ENCODE measurements around the gene PWWP2A. TPM values are rescaled to one million over a fixed set of nuclear protein-coding genes. Genes with fewer than 3 reads are reported as not detected.
A peak's percentile ranks its signal among the peaks of the same experiment; 100 is the strongest.

The PWWP2A gene
- total and polyA plus RNA-seq, 2 donors: 17.0 to 22.8 TPM

DNA sequence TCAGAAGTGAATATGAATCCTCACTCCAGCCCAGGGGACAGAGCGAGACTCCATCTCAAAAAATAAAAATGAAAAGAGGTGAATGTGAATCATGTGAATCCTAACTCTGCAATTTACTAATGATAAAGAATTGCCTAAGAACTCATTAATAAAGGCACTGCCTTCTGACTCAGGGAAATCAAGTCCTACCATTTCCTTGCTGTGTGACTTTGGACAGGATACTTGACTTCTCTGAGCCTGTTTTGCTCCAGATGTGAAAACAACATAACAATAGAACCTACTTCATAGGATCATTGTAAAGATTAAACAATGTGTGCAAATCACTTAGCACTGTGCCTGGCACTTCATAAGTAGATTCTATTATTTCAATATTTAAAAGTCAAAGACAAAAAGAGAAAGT is 15.1 kb upstream of the PWWP2A start:
- DNase-seq (ENCODE audit: low read depth in 6 of 9, low spot score in 9 of 9): no peak
- no peak overlapping the region for H3K4me3 ChIP-seq (ENCODE audit: low read length in 2 of 2)
- 97% methylated on average over 1 of the region's 1 CpG for WGBS
- H3K27ac ChIP-seq (ENCODE audit: low read depth in 1 of 2, low read length in 1 of 2): no peak overlapping the region
- peaks cover 0 to 3% of the 10 kb centered on the region in 2 donors for H3K27me3 ChIP-seq (ENCODE audit: control insufficient read depth in 2 of 2, insufficient read depth in 1 of 2, low read length in 1 of 2)
- H3K4me1 ChIP-seq (ENCODE audit: control insufficient read depth in 2 of 2, insufficient read depth in 2 of 2, low read length in 2 of 2): peaks cover 0 to 2% of the 10 kb centered on the region in 2 donors
- no peaks in the 10 kb centered on the region for H3K9me3 ChIP-seq (ENCODE audit: control insufficient read depth in 2 of 2, insufficient read depth in 1 of 2, low read length in 1 of 2)
- H3K36me3 ChIP-seq (ENCODE audit: control insufficient read depth in 2 of 2, insufficient read depth in 2 of 2, low read length in 1 of 2): no peaks in the 10 kb centered on the region

GRCh38 chr5:160133918-160134304 is 14.7 kb upstream of the PWWP2A start:
- Histone ChIP-seq H3K9me3 (ENCODE audit: control insufficient read depth in 2 of 2, insufficient read depth in 1 of 2, low read length in 1 of 2) (no peaks in the 10 kb centered on the region), H3K36me3 (ENCODE audit: control insufficient read depth in 2 of 2, insufficient read depth in 2 of 2, low read length in 1 of 2) (no peaks in the 10 kb centered on the region), H3K4me3 (ENCODE audit: low read length in 2 of 2) (no peak overlapping the region), H3K4me1 (ENCODE audit: control insufficient read depth in 2 of 2, insufficient read depth in 2 of 2, low read length in 2 of 2) (peaks cover 0 to 2% of the 10 kb centered on the region in 2 donors), H3K27ac (ENCODE audit: low read depth in 1 of 2, low read length in 1 of 2) (no peak overlapping the region), H3K27me3 (ENCODE audit: control insufficient read depth in 2 of 2, insufficient read depth in 1 of 2, low read length in 1 of 2) (peaks cover 0 to 3% of the 10 kb centered on the region in 2 donors)
- DNase-seq (ENCODE audit: low read depth in 6 of 9, low spot score in 9 of 9): no peak
- 62% methylated on average over 7 of the region's 7 CpGs for WGBS

DNA sequence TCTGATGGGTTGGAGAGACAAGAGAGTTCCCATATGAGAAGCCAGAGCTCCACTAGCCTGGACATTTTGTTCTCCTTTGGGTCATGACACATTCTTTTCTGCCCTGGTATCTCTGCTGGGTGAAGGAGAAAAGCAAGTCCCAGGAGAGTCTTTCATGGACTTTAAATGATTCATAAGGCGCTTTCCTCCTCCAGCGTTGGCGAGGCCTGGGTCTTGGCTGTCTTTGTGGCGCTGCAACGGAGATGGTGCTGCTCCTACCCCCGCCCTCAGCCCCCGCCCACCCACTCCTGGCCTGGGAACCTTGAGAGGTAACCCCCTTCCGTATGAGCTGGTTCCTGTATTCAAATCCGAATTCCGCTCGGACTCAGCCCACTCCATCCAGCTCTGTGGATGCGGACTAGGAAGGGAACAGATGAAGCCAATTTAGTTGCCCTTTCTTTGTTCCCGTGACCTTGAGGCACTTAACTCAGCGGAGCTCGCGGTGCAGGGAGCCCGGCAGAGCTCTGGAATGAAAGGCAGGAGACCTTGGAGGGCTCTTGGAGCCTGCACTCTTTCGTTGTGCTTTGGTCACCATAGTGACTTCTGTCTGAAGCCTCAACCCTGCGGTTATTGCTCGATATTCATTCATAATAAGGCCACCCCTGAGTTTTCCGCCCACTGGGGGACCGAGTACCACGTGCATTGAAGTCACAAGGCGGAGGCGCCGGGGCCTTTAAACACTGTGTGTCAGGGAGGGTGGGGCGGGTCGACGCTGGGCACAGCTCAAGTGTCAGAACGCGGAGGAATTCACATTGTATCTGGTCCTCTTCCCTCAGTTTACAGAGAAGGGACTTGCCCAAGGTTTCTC is 14.0 kb upstream of the PWWP2A start:
- no peak overlapping the region for H3K4me3 ChIP-seq (ENCODE audit: low read length in 2 of 2)
- H3K27me3 ChIP-seq (ENCODE audit: control insufficient read depth in 2 of 2, insufficient read depth in 1 of 2, low read length in 1 of 2): peaks cover 0 to 3% of the 10 kb centered on the region in 2 donors
- 73% methylated on average over 31 of the region's 31 CpGs for WGBS
- H3K36me3 ChIP-seq (ENCODE audit: control insufficient read depth in 2 of 2, insufficient read depth in 2 of 2, low read length in 1 of 2): no peaks in the 10 kb centered on the region
- H3K9me3 ChIP-seq (ENCODE audit: control insufficient read depth in 2 of 2, insufficient read depth in 1 of 2, low read length in 1 of 2): no peaks in the 10 kb centered on the region
- H3K4me1 ChIP-seq (ENCODE audit: control insufficient read depth in 2 of 2, insufficient read depth in 2 of 2, low read length in 2 of 2): peaks cover 0 to 2% of the 10 kb centered on the region in 2 donors
- peak in 1 of 9 donors; percentile 13 for DNase-seq (ENCODE audit: low read depth in 6 of 9, low spot score in 9 of 9)
- H3K27ac ChIP-seq (ENCODE audit: low read depth in 1 of 2, low read length in 1 of 2): no peak overlapping the region

DNA sequence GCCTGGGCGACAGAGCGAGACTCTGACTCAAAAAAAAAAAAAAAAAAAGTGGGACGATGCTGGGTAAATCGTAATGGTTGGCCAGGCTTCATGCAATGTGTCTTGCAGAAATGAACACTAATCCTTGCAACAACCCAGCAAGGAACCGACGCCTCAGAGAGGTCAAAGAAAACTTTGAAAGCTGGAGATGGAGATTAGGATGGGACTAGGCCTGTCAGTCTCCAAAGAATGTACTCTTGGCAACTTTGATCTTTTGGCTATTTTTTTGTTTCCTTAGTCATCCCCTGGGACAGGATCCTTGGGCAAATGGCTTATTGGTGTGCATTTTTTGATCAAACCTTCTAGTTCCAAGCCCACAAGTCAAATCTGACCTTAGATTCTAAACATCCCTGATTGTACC is 10.6 kb upstream of the PWWP2A start:
- no peak overlapping the region for H3K4me3 ChIP-seq (ENCODE audit: low read length in 2 of 2)

DNA sequence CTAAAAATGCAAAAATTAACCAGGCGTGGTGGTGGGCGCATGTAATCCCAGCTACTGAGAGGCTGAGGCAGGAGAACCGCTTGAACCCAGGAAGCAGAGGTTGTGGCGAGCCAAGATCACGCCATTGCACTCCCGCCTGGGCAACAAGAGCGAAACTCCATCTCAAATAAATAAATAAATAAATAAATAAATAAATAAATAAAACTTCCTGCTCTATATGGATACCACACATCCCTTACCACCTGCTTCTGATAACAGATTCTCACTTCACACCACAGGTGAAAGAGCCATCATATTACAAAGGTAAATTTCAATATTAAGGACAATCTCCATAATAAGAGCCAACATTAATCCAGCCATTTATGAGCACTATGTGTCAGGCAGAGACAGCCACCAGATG is 9.4 kb upstream of the PWWP2A start:
- Histone ChIP-seq H3K4me3 (ENCODE audit: low read length in 2 of 2) (no peak overlapping the region), H3K27ac (ENCODE audit: low read depth in 1 of 2, low read length in 1 of 2) (no peak overlapping the region), H3K9me3 (ENCODE audit: control insufficient read depth in 2 of 2, insufficient read depth in 1 of 2, low read length in 1 of 2) (peaks cover 0 to 10% of the 10 kb centered on the region in 2 donors), H3K4me1 (ENCODE audit: control insufficient read depth in 2 of 2, insufficient read depth in 2 of 2, low read length in 2 of 2) (peaks cover 0 to 2% of the 10 kb centered on the region in 2 donors), H3K36me3 (ENCODE audit: control insufficient read depth in 2 of 2, insufficient read depth in 2 of 2, low read length in 1 of 2) (no peaks in the 10 kb centered on the region), H3K27me3 (ENCODE audit: control insufficient read depth in 2 of 2, insufficient read depth in 1 of 2, low read length in 1 of 2) (peaks cover 0 to 3% of the 10 kb centered on the region in 2 donors)
- 92% methylated on average over 7 of the region's 7 CpGs for WGBS
- no peak for DNase-seq (ENCODE audit: low read depth in 6 of 9, low spot score in 9 of 9)

More for the DNA sequence above, 10.6 kb upstream of the PWWP2A start:
- Histone ChIP-seq H3K4me1 (ENCODE audit: control insufficient read depth in 2 of 2, insufficient read depth in 2 of 2, low read length in 2 of 2) (peaks cover 0 to 2% of the 10 kb centered on the region in 2 donors), H3K9me3 (ENCODE audit: control insufficient read depth in 2 of 2, insufficient read depth in 1 of 2, low read length in 1 of 2) (peaks cover 0 to 10% of the 10 kb centered on the region in 2 donors), H3K27me3 (ENCODE audit: control insufficient read depth in 2 of 2, insufficient read depth in 1 of 2, low read length in 1 of 2) (peaks cover 0 to 3% of the 10 kb centered on the region in 2 donors), H3K36me3 (ENCODE audit: control insufficient read depth in 2 of 2, insufficient read depth in 2 of 2, low read length in 1 of 2) (no peaks in the 10 kb centered on the region), H3K27ac (ENCODE audit: low read depth in 1 of 2, low read length in 1 of 2) (no peak overlapping the region)
- DNase-seq (ENCODE audit: low read depth in 6 of 9, low spot score in 9 of 9): no peak
- WGBS: 99% methylated on average over 6 of the region's 6 CpGs

DNA sequence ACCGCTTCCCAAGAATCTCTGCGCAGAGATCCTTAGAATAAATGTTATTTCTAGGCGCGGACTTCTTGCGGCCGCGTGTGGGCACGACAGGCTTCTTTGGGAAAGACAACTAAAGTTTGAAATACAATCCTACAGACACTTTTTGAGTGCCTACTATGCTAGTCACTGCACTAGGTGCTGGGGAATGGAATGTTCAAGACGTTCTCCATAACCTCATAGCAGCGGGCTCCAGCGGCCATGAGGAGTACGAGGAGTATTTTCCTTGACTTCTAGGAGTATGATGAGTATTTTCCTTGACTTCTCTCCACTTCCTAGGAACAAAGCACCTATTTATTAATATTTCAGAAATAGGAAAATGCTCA is 636 bp upstream of the PWWP2A start:
- peak overlapping the region; percentile 46 to 99 for H3K4me3 ChIP-seq (ENCODE audit: low read length in 2 of 2)

DNA sequence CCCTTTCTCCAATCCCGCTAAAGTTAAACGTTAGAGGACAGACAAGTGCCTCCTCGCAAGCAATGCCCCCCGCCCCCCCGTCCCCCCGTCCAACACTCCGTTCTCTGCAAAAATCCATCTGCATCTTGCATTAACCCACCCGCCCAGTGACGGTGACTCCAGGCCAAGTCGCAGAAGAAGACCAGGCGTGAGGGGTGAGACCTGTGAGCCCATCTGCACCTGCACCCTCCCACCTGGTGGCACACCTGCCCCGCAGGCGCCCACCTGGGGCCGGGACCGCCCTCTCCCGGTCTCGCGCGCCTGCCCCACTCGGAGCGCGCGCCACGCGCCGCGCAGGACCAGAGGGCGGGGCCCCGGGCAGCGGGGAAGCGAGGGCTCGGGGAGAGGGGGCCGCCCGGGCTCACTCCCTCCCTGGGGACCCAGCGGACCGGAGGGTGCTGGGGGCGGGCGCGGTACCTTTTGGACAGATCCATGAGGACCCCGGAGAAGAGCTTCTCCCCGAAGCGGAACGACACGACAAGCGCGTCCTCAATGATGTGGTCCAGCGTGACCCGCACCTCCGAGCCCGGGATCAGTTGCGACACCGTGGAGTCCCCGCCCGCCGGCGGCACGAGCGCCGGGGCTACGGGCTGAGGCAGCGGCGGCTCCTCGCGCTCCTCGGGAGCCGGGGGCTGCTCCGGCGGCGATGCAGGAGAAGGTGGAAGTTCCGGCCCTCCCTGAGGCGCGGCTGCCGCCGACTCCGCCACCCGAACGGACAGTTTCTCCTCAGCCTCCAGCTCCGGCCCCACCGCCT is 705 bp downstream of the PWWP2A start:
- under 1% methylated on average over 79 of the region's 79 CpGs for WGBS
- DNase-seq (ENCODE audit: low read depth in 6 of 9, low spot score in 9 of 9): peak in 7 of 9 donors; percentile 30 to 74 (median 38)
- peaks cover 6 to 7% of the 10 kb centered on the region in 2 donors for H3K4me1 ChIP-seq (ENCODE audit: control insufficient read depth in 2 of 2, insufficient read depth in 2 of 2, low read length in 2 of 2)
- no peaks in the 10 kb centered on the region for H3K9me3 ChIP-seq (ENCODE audit: control insufficient read depth in 2 of 2, insufficient read depth in 1 of 2, low read length in 1 of 2)
- peaks cover 7 to 28% of the 10 kb centered on the region in 2 donors for H3K36me3 ChIP-seq (ENCODE audit: control insufficient read depth in 2 of 2, insufficient read depth in 2 of 2, low read length in 1 of 2)
- H3K4me3 ChIP-seq (ENCODE audit: low read length in 2 of 2): peak overlapping the region; percentile 74 to 99
- H3K27ac ChIP-seq (ENCODE audit: low read depth in 1 of 2, low read length in 1 of 2): peak overlapping the region; percentile 92 to 93
- peaks cover 2 to 3% of the 10 kb centered on the region in 2 donors for H3K27me3 ChIP-seq (ENCODE audit: control insufficient read depth in 2 of 2, insufficient read depth in 1 of 2, low read length in 1 of 2)

More for the DNA sequence above, 636 bp upstream of the PWWP2A start:
- Histone ChIP-seq H3K9me3 (ENCODE audit: control insufficient read depth in 2 of 2, insufficient read depth in 1 of 2, low read length in 1 of 2) (no peaks in the 10 kb centered on the region), H3K4me1 (ENCODE audit: control insufficient read depth in 2 of 2, insufficient read depth in 2 of 2, low read length in 2 of 2) (peaks cover 6 to 7% of the 10 kb centered on the region in 2 donors), H3K36me3 (ENCODE audit: control insufficient read depth in 2 of 2, insufficient read depth in 2 of 2, low read length in 1 of 2) (peaks cover 5 to 17% of the 10 kb centered on the region in 2 donors), H3K27ac (ENCODE audit: low read depth in 1 of 2, low read length in 1 of 2) (peak overlapping the region in 1 of 2 donors; percentile 18), H3K27me3 (ENCODE audit: control insufficient read depth in 2 of 2, insufficient read depth in 1 of 2, low read length in 1 of 2) (peaks cover 2 to 3% of the 10 kb centered on the region in 2 donors)
- WGBS: 12% methylated on average over 12 of the region's 12 CpGs
- DNase-seq (ENCODE audit: low read depth in 6 of 9, low spot score in 9 of 9): no peak

DNA sequence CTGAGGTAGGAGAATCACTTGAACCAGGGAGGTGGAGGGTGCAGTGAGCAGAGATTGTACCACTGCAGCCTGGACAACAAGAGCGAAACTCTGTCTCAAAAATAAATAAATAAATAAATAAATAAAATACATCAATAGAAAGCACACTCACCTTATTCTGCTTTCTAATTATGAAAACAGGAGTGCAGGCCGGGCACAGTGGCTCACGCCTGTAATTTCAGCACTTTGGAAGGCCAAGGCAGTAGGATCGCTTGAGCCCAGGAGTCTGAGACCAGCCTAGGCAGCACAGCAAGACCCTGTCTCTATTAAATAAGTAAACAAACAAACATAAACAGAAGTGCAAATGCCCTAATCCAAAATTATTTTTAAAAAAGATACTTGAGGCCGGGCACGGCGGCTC is 2.3 kb downstream of the PWWP2A start:
- WGBS: 99% methylated on average over 7 of the region's 7 CpGs
- H3K36me3 ChIP-seq (ENCODE audit: control insufficient read depth in 2 of 2, insufficient read depth in 2 of 2, low read length in 1 of 2): peaks cover 17 to 44% of the 10 kb centered on the region in 2 donors
- H3K4me3 ChIP-seq (ENCODE audit: low read length in 2 of 2): no peak overlapping the region
- no peak overlapping the region for H3K27ac ChIP-seq (ENCODE audit: low read depth in 1 of 2, low read length in 1 of 2)
- DNase-seq (ENCODE audit: low read depth in 6 of 9, low spot score in 9 of 9): no peak
- peaks cover 6 to 7% of the 10 kb centered on the region in 2 donors for H3K4me1 ChIP-seq (ENCODE audit: control insufficient read depth in 2 of 2, insufficient read depth in 2 of 2, low read length in 2 of 2)
- H3K9me3 ChIP-seq (ENCODE audit: control insufficient read depth in 2 of 2, insufficient read depth in 1 of 2, low read length in 1 of 2): peaks cover 0 to 4% of the 10 kb centered on the region in 2 donors
- peaks cover 2 to 3% of the 10 kb centered on the region in 2 donors for H3K27me3 ChIP-seq (ENCODE audit: control insufficient read depth in 2 of 2, insufficient read depth in 1 of 2, low read length in 1 of 2)

DNA sequence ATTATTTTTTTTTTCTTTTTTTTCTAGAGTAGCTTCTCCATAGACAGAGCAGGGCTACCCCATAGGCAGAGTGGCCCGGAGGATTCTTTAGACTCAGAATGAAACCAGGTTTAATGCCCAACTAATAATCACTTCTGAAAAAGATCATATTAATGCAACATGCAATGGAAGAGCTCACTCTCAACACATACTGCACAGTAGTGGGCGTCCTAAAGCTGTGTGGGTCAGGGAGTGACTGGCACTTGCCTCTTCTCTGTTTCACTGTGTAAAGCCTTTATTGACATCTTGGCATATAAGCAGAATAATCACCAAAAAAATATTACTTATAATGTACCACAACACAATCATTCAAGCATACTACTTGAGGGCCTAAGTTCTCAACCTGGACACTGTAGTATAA is 11.1 kb downstream of the PWWP2A start:
- WGBS: 98% methylated on average over 2 of the region's 2 CpGs
- peaks cover 25 to 51% of the 10 kb centered on the region in 2 donors for H3K36me3 ChIP-seq (ENCODE audit: control insufficient read depth in 2 of 2, insufficient read depth in 2 of 2, low read length in 1 of 2)
- H3K4me3 ChIP-seq (ENCODE audit: low read length in 2 of 2): no peak overlapping the region
- peaks cover 0 to 8% of the 10 kb centered on the region in 2 donors for H3K9me3 ChIP-seq (ENCODE audit: control insufficient read depth in 2 of 2, insufficient read depth in 1 of 2, low read length in 1 of 2)
- no peak overlapping the region for H3K27ac ChIP-seq (ENCODE audit: low read depth in 1 of 2, low read length in 1 of 2)
- no peak for DNase-seq (ENCODE audit: low read depth in 6 of 9, low spot score in 9 of 9)
- no peaks in the 10 kb centered on the region for H3K4me1 ChIP-seq (ENCODE audit: control insufficient read depth in 2 of 2, insufficient read depth in 2 of 2, low read length in 2 of 2)
- no peaks in the 10 kb centered on the region for H3K27me3 ChIP-seq (ENCODE audit: control insufficient read depth in 2 of 2, insufficient read depth in 1 of 2, low read length in 1 of 2)
